Heart left ventricle (tissue), 16 donors: ENCODE measurements around the gene PIGS. TPM values are rescaled to one million over a fixed set of nuclear protein-coding genes. Genes with fewer than 3 reads are reported as not detected.
A peak's percentile ranks its signal among the peaks of the same experiment; 100 is the strongest.

ENCODE experiments used
- ATAC-seq, 4 donors: fragments of 200-7000 bp; cut with Tn5 transposase; one replicate each; pipeline ENCODE4 v1.9.1; 2020 to 2022; ENCODE audit warnings: moderate library complexity in 4 of 4, mild to moderate bottlenecking in 3 of 4, moderate number of reproducible peaks in 1 of 4
- DNase-seq, 5 donors: peaks; one replicate each; pipeline ENCODE4 v3.0.0-alpha.2; 2020
- H3K27ac ChIP-seq, 12 donors: fragments of 200-600 bp; sonication (generic) in 4 of 12; one replicate each; pipeline versions ENCODE4 v1.5.0 to v1.8.0; 2016 to 2022; ENCODE audit warnings: mild to moderate bottlenecking in 2 of 12
- H3K27me3 ChIP-seq, 9 donors: fragments of 200-600 bp; sonication (generic) in 2 of 9; one replicate each; pipeline versions ENCODE4 v1.5.1 to v1.8.0; 2016 to 2022; ENCODE audit warnings: mild to moderate bottlenecking in 3 of 9
- H3K36me3 ChIP-seq, 9 donors: fragments of 200-600 bp; sonication (generic) in 2 of 9; one replicate each; pipeline versions ENCODE4 v1.5.0 to v1.8.0; 2018 to 2022; ENCODE audit warnings: mild to moderate bottlenecking in 2 of 9
- H3K4me1 ChIP-seq, 12 donors: fragments of 200-600 bp; sonication (generic) in 4 of 12; one replicate each; pipeline versions ENCODE4 v1.5.0 to v1.8.0; 2016 to 2022; ENCODE audit warnings: mild to moderate bottlenecking in 3 of 12
- H3K4me3 ChIP-seq, 12 donors: fragments of 200-600 bp; sonication (generic) in 4 of 12; one replicate each; pipeline versions ENCODE4 v1.5.0 to v1.8.0; 2017 to 2022; ENCODE audit warnings: mild to moderate bottlenecking in 9 of 12, moderate library complexity in 4 of 12
- H3K9me3 ChIP-seq, 12 donors: fragments of 200-600 bp; sonication (generic) in 4 of 12; one replicate each; pipeline versions ENCODE4 v1.5.0 to v1.8.0; 2016 to 2022; ENCODE audit warnings: mild to moderate bottlenecking in 1 of 12
- POLR2A ChIP-seq, 2 donors: fragments of 450-650 bp; IDR thresholded peaks; one replicate each; pipeline ENCODE4 v1.6.1; 2017; ENCODE audit warnings: antibody characterized with exemption in 2 of 2, mild to moderate bottlenecking in 2 of 2, moderate library complexity in 2 of 2
- WGBS, 4 donors: extraction: QIAGEN DNeasy Blood & Tissue Kit in 2 of 4; methylation state at CpG; one replicate each; pipeline versions ENCODE4 v1.1.5 to v1.1.7; 2013 to 2018; 5-methylcytosine and 5-hydroxymethylcytosine counted together
- intact Hi-C, 10 donors: fragments of 100-400 bp; cut with DNase I; formaldehyde crosslinking; loops; one replicate each; pipeline versions ENCODE4 v1.11.1 to v1.14.2; 2022
- polyA plus RNA-seq, 2 donors: library from polyadenylated mRNA; stranded (reverse); fragments of 200-250 nt; gene quantifications; one replicate each; pipeline ENCODE4 v1.2.3, GENCODE V29; 2013
- total RNA-seq, 9 donors: library from RNA; depleted of rRNA in 2 of 9; stranded (reverse); fragments of >200 nt in 2 of 9; fragmentation: NEBNext Ultra II Directional in 3 of 9; extraction: Animal tissue kit (Norgen Biotek cat#: 25700) in 3 of 9; gene quantifications; one replicate each; pipeline versions ENCODE4 v1.1.0 to v1.2.4, GENCODE V29; 2016 to 2023
- TF ChIP-seq, protein P1 (sequence below), 12 donors: fragments of 200-600 bp; sonication (generic) in 4 of 12; IDR thresholded peaks; one replicate each; pipeline versions ENCODE4 v1.5.0 to v1.8.0; 2018 to 2022; ENCODE audit warnings: antibody characterized with exemption in 12 of 12, mild to moderate bottlenecking in 5 of 12
- donor health status: ischemic (EF 13 %, LVEDD 7.1; RV severe dilation, severe dysfunction).
- donor health status: healthy with polysubstance abuse.
- donor health status: DM: no; HTN: yes; CAD: no.
- donor health status: DM: no; HTN: no; CAD: no.
- donor health status: ischemic (EF 25% LVEDD 6.9; RV normal size, moderate dysfunction).
- donor health status: ischemic (EF 25% LVEDD 5.7; RV mildly dilated, moderate dysfunction).
- donor health status: healthy.
- donor health status: DM: yes; HTN: yes; CAD: no.
- donor health status: ischemic (EF 35%, LVEDD 5.7; RV mildly dilated, moderate dysfunction).
- donor health status: nonischemic (EF 11% LVEDD 7.7; RV severe dilation, severe dysfunction).
- donor health status: DM: yes; HTN: yes; CAD: no.
- donor health status: PGD.
- donor health status: ischemic (EF 29% LVEDD 5.4; RV normal size, mild dysfunction).
- donor health status: nonischemic (EF 23%, LVEDD 6.1; RV moderate dilation, normal function).

The PIGS gene
- total and polyA plus RNA-seq, 11 donors = 10.4 to 88.4 (median 55.1) TPM

- intact Hi-C loops = no loop called here
- DNase-seq = peak in 1 of 5 donors; percentile 17
- H3K27me3 ChIP-seq = no peaks in the 10 kb centered on the region
- peaks cover 0 to 19% (median 4%) of the 10 kb centered on the region in 12 donors for H3K4me1 ChIP-seq
- no peak overlapping the region for H3K4me3 ChIP-seq
- no peak overlapping the region for H3K27ac ChIP-seq
- peak in 2 of 4 donors; percentile 41 to 42 for ATAC-seq
- WGBS, 4 donors = 65 to 81% (median 70%) methylated on average over 3 of the region's 3 CpGs
- no peaks in the 10 kb centered on the region for H3K9me3 ChIP-seq
- no peak for TF ChIP-seq POLR2A (IDR thresholded peaks at IDR 0.05)
- TF ChIP-seq, protein P1, sequence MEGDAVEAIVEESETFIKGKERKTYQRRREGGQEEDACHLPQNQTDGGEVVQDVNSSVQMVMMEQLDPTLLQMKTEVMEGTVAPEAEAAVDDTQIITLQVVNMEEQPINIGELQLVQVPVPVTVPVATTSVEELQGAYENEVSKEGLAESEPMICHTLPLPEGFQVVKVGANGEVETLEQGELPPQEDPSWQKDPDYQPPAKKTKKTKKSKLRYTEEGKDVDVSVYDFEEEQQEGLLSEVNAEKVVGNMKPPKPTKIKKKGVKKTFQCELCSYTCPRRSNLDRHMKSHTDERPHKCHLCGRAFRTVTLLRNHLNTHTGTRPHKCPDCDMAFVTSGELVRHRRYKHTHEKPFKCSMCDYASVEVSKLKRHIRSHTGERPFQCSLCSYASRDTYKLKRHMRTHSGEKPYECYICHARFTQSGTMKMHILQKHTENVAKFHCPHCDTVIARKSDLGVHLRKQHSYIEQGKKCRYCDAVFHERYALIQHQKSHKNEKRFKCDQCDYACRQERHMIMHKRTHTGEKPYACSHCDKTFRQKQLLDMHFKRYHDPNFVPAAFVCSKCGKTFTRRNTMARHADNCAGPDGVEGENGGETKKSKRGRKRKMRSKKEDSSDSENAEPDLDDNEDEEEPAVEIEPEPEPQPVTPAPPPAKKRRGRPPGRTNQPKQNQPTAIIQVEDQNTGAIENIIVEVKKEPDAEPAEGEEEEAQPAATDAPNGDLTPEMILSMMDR (IDR thresholded peaks at IDR 0.05) = no peak
- peaks cover 0 to 70% (median 60%) of the 10 kb centered on the region in 9 donors for H3K36me3 ChIP-seq
Observed at GRCh38 chr17:28563475-28563874, 7.8 kb downstream of the PIGS start.

GRCh38 chr17:28555022-28555421 lies 16.3 kb downstream of the PIGS start:
- WGBS, 4 donors = 93 to 97% (median 96%) methylated on average over 3 of the region's 3 CpGs
- Histone ChIP-seq H3K4me3 (no peak overlapping the region), H3K9me3 (no peaks in the 10 kb centered on the region), H3K27me3 (no peaks in the 10 kb centered on the region), H3K4me1 (peaks cover 0 to 32% (median 13%) of the 10 kb centered on the region in 12 donors), H3K36me3 (peaks cover 0 to 70% (median 65%) of the 10 kb centered on the region in 9 donors), H3K27ac (no peak overlapping the region)
- TF ChIP-seq, protein P1 (IDR thresholded peaks at IDR 0.05) = no peak
- no peak for TF ChIP-seq POLR2A (IDR thresholded peaks at IDR 0.05)
- intact Hi-C loops = no loop called here
- DNase-seq (no peak), ATAC-seq (no peak)

GRCh38 chr17:28554565-28554964 lies 16.8 kb downstream of the PIGS start:
- 83 to 95% (median 88%) methylated on average over 6 of the region's 6 CpGs for WGBS, 4 donors
- Histone ChIP-seq H3K9me3 (no peaks in the 10 kb centered on the region), H3K27me3 (no peaks in the 10 kb centered on the region), H3K36me3 (peaks cover 0 to 65% (median 60%) of the 10 kb centered on the region in 9 donors), H3K27ac (no peak overlapping the region), H3K4me3 (no peak overlapping the region), H3K4me1 (peaks cover 0 to 35% (median 14%) of the 10 kb centered on the region in 12 donors)
- intact Hi-C loops = loop anchor here in 2 of 10 donors (5.0 kb wide), 1 partner anchor 58 kb away; the partner anchor contains the start of gene RSKR (in 2 of the 2)
- peak in 1 of 5 donors; percentile 19 for DNase-seq
- no peak for TF ChIP-seq POLR2A (IDR thresholded peaks at IDR 0.05)
- TF ChIP-seq, protein P1 (IDR thresholded peaks at IDR 0.05) = peak in 1 of 12 donors; percentile 18
- no peak for ATAC-seq

DNA sequence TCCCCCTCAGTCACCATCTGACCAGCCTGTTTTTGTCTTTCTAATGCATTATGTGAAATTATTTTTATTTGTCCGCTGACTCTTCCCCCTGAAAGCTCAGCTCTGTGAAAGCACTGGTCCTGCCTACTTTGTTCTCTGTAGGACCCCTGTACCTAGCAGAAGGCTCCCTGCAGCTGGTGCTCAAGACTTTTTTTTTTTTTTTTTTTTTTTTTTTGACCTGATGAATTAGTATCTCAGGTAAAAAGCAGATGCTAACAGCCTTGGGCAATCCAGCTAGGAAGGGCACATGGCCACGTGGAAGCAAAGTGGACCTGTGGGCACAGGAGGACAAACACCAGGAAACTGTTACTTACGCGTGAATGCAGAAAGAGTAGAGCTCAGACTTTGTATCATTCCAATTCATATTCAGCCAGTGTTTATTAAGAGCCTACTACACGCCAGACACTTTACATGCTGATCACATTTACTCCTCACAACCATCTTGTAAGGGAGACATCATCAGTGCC lies 18.3 kb downstream of the PIGS start:
- H3K4me1 ChIP-seq = peaks cover 0 to 48% (median 15%) of the 10 kb centered on the region in 12 donors
- no peak for TF ChIP-seq POLR2A (IDR thresholded peaks at IDR 0.05)
- TF ChIP-seq, protein P1 (IDR thresholded peaks at IDR 0.05) = no peak
- DNase-seq (no peak), ATAC-seq (no peak)
- intact Hi-C loops = loop anchor here in 3 of 10 donors (2.0 to 5.0 kb wide), 2 partner anchors 18 to 59 kb away; partner anchors contain the start of genes RSKR (in 2 of the 3) and PIGS (in 1 of the 3)
- 91 to 95% (median 95%) methylated on average over 5 of the region's 5 CpGs for WGBS, 4 donors
- peak overlapping the region in 10 of 12 donors; percentile 80 to 98 (median 92) for H3K4me3 ChIP-seq
- no peaks in the 10 kb centered on the region for H3K27me3 ChIP-seq
- peaks cover 0 to 50% (median 45%) of the 10 kb centered on the region in 9 donors for H3K36me3 ChIP-seq
- H3K9me3 ChIP-seq = no peaks in the 10 kb centered on the region
- H3K27ac ChIP-seq = peak overlapping the region in 2 of 12 donors; percentile 65 to 77
